Measurements from ENCODE around the gene MCC. TPM values are rescaled to one million over a fixed set of nuclear protein-coding genes. Genes with fewer than 3 reads are reported as not detected.

MCC gene
- polyA plus RNA-seq, 2 of the 4 experiments (the other 2 are of a cell fraction) = 0.09 to 0.10 TPM

DNA sequence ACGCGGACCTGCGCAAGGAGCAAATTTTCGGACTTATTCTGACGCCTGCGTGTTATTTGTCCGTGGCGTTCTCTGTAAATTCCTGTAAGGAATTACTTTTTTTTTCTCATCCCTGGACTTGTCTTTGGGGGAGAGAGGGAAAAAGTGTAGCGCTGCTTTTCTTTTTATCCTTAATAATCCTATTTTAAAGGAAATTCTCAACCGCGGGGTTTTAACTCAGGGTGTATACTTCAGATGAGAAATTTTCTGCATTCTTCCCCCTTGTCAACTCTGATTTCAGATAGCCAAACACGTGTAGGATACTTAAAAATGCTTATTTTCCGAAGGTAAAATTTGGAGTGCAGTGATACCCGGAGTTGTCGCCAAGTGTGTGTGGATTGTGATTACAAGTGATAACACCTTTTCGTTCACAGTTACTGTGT, 510.8 kb downstream of the MCC start:
- H3K4me2 ChIP-seq = peak overlapping the region; percentile 78
- 2% methylated on average over 16 of the region's 16 CpGs for WGBS (ENCODE audit: missing lambda C conversion rate)
- ChIA-PET POLR2A (no interaction called here), CTCF (no interaction called here)
- DNase-seq (ENCODE audit: low read depth in 1 of 2, low spot score in 1 of 2) = no peak
- H3K27ac ChIP-seq = peak overlapping the region; percentile 88 to 93
- no peak; a peak in 1 of 6 replicates for ATAC-seq
- no peaks in the 10 kb centered on the region for H3K9me3 ChIP-seq
- H3K4me3 ChIP-seq = peak overlapping the region; percentile 86
- peaks cover 22% of the 10 kb centered on the region for H3K4me1 ChIP-seq
- FAIRE-seq = no peak
- TF ChIP-seq KDM1A (IDR thresholded peaks at IDR 0.05; ENCODE audit: low read depth) (no peak), MYC (IDR thresholded peaks at IDR 0.05; ENCODE audit: borderline replicate concordance, low read length) (no peak), RAD21 (conservative IDR thresholded peaks at IDR 0.05 in 1 of 2, IDR thresholded peaks at IDR 0.05 in 1 of 2) (no peak), ESRRA (IDR thresholded peaks at IDR 0.05; ENCODE audit: borderline replicate concordance, low read length) (no peak), HOXA7 (CRISPR knock-in tag; IDR thresholded peaks at IDR 0.05) (no peak), TP53 (CRISPR knock-in tag; IDR thresholded peaks at IDR 0.05) (no peak), EHMT2 (IDR thresholded peaks at IDR 0.05; ENCODE audit: low read depth) (no peak), MAZ (IDR thresholded peaks at IDR 0.05; ENCODE audit: borderline replicate concordance, low read depth, low read length) (no peak), CHD4 (IDR thresholded peaks at IDR 0.05; ENCODE audit: borderline replicate concordance) (no peak), TFCP2L1 (CRISPR knock-in tag; IDR thresholded peaks at IDR 0.05) (no peak), NR3C1 (IDR thresholded peaks at IDR 0.05) (no peak), CEBPB (IDR thresholded peaks at IDR 0.05) (no peak)
- TF ChIP-seq, protein P1, sequence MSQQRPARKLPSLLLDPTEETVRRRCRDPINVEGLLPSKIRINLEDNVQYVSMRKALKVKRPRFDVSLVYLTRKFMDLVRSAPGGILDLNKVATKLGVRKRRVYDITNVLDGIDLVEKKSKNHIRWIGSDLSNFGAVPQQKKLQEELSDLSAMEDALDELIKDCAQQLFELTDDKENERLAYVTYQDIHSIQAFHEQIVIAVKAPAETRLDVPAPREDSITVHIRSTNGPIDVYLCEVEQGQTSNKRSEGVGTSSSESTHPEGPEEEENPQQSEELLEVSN (IDR thresholded peaks at IDR 0.05; ENCODE audit: borderline replicate concordance, low read depth) = no peak
- TF ChIP-seq, protein P2, sequence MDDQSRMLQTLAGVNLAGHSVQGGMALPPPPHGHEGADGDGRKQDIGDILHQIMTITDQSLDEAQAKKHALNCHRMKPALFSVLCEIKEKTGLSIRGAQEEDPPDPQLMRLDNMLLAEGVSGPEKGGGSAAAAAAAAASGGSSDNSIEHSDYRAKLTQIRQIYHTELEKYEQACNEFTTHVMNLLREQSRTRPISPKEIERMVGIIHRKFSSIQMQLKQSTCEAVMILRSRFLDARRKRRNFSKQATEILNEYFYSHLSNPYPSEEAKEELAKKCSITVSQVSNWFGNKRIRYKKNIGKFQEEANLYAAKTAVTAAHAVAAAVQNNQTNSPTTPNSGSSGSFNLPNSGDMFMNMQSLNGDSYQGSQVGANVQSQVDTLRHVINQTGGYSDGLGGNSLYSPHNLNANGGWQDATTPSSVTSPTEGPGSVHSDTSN (IDR thresholded peaks at IDR 0.05) = no peak
- TF ChIP-seq, protein P3, sequence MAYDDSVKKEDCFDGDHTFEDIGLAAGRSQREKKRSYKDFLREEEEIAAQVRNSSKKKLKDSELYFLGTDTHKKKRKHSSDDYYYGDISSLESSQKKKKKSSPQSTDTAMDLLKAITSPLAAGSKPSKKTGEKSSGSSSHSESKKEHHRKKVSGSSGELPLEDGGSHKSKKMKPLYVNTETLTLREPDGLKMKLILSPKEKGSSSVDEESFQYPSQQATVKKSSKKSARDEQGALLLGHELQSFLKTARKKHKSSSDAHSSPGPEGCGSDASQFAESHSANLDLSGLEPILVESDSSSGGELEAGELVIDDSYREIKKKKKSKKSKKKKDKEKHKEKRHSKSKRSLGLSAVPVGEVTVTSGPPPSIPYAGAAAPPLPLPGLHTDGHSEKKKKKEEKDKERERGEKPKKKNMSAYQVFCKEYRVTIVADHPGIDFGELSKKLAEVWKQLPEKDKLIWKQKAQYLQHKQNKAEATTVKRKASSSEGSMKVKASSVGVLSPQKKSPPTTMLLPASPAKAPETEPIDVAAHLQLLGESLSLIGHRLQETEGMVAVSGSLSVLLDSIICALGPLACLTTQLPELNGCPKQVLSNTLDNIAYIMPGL (CRISPR knock-in tag; IDR thresholded peaks at IDR 0.05; ENCODE audit: borderline replicate concordance) = no peak
- TF ChIP-seq, protein P4, sequence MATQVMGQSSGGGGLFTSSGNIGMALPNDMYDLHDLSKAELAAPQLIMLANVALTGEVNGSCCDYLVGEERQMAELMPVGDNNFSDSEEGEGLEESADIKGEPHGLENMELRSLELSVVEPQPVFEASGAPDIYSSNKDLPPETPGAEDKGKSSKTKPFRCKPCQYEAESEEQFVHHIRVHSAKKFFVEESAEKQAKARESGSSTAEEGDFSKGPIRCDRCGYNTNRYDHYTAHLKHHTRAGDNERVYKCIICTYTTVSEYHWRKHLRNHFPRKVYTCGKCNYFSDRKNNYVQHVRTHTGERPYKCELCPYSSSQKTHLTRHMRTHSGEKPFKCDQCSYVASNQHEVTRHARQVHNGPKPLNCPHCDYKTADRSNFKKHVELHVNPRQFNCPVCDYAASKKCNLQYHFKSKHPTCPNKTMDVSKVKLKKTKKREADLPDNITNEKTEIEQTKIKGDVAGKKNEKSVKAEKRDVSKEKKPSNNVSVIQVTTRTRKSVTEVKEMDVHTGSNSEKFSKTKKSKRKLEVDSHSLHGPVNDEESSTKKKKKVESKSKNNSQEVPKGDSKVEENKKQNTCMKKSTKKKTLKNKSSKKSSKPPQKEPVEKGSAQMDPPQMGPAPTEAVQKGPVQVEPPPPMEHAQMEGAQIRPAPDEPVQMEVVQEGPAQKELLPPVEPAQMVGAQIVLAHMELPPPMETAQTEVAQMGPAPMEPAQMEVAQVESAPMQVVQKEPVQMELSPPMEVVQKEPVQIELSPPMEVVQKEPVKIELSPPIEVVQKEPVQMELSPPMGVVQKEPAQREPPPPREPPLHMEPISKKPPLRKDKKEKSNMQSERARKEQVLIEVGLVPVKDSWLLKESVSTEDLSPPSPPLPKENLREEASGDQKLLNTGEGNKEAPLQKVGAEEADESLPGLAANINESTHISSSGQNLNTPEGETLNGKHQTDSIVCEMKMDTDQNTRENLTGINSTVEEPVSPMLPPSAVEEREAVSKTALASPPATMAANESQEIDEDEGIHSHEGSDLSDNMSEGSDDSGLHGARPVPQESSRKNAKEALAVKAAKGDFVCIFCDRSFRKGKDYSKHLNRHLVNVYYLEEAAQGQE (IDR thresholded peaks at IDR 0.05) = no peak
- TF ChIP-seq, protein P5, sequence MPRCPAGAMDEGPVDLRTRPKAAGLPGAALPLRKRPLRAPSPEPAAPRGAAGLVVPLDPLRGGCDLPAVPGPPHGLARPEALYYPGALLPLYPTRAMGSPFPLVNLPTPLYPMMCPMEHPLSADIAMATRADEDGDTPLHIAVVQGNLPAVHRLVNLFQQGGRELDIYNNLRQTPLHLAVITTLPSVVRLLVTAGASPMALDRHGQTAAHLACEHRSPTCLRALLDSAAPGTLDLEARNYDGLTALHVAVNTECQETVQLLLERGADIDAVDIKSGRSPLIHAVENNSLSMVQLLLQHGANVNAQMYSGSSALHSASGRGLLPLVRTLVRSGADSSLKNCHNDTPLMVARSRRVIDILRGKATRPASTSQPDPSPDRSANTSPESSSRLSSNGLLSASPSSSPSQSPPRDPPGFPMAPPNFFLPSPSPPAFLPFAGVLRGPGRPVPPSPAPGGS (IDR thresholded peaks at IDR 0.05) = no peak

Data from A549 (cell line).